Stimulated activated CD4-positive, alpha-beta T cell treated with anti-CD3 and anti-CD28 coated beads, Interleukin-4, amount 100 ng/mL, for 48 hours (primary cell): ENCODE measurements around the gene KRTAP10-11.
"Not testable (repeated sequence)": the region's sequence is repeated elsewhere in the genome, so short reads cannot be mapped to it uniquely, and the experiment has no call there.

Experiments used
- DNase-seq, 2 donors: peaks; one replicate each; pipeline ENCODE4 v3.0.0-alpha.2; 2020; ENCODE audit warnings: low read depth in 2 of 2

Gene KRTAP10-11

GRCh38 chr21:44639331-44639655 lies 6.9 kb upstream of the KRTAP10-11 start:
- no peak for DNase-seq

GRCh38 chr21:44640761-44641160 lies 5.5 kb upstream of the KRTAP10-11 start:
- no peak for DNase-seq

GRCh38 chr21:44643741-44644310 lies 2.4 kb upstream of the KRTAP10-11 start:
- no peak for DNase-seq

- DNase-seq: no peak
Observed at GRCh38 chr21:44644878-44645277, 1.3 kb upstream of the KRTAP10-11 start.

- no peak for DNase-seq
Observed at GRCh38 chr21:44647222-44647552, 973 bp downstream of the KRTAP10-11 start.

- no peak for DNase-seq
Observed at GRCh38 chr21:44648557-44649311, 2.5 kb downstream of the KRTAP10-11 start.

GRCh38 chr21:44649521-44650100 lies 3.4 kb downstream of the KRTAP10-11 start:
- no peak for DNase-seq

- no peak for DNase-seq
Observed at GRCh38 chr21:44650265-44650972, 4.2 kb downstream of the KRTAP10-11 start.

GRCh38 chr21:44650973-44651675 lies 4.9 kb downstream of the KRTAP10-11 start:
- no peak for DNase-seq

- DNase-seq: no peak
Observed at GRCh38 chr21:44653123-44653522, 6.9 kb downstream of the KRTAP10-11 start.

GRCh38 chr21:44653656-44654575 lies 7.7 kb downstream of the KRTAP10-11 start:
- no peak for DNase-seq

- no peak for DNase-seq
Observed at GRCh38 chr21:44654576-44655175, 8.5 kb downstream of the KRTAP10-11 start, which contains the start of gene KRTAP12-4. TSS of gene KRTAP12-4 (minus strand) at chr21:44654659. CDS start at chr21:44654614, 45 bp downstream.

- no peak for DNase-seq
Observed at GRCh38 chr21:44656868-44657267, 10.7 kb downstream of the KRTAP10-11 start.

GRCh38 chr21:44657635-44658540 lies 11.7 kb downstream of the KRTAP10-11 start, which contains the start of gene KRTAP12-3:
TSS of gene KRTAP12-3 (plus strand) at chr21:44657932. CDS start at chr21:44657980, 48 bp downstream.
- no peak for DNase-seq

GRCh38 chr21:44658541-44658910 lies 12.3 kb downstream of the KRTAP10-11 start:
- DNase-seq: no peak

GRCh38 chr21:44658913-44659595 lies 12.8 kb downstream of the KRTAP10-11 start:
- DNase-seq: no peak

- DNase-seq: not testable (repeated sequence)
Observed at GRCh38 chr21:44661567-44661966, 15.4 kb downstream of the KRTAP10-11 start.

- no peak for DNase-seq
Observed at GRCh38 chr21:44664691-44665090, 18.5 kb downstream of the KRTAP10-11 start.
